ENCODE data around the gene ADAM10.

ADAM10 gene

GRCh38 chr15:58703610-58704009 lies 45.9 kb downstream of the ADAM10 start:
- DNase-seq (ENCODE audit: low spot score), result no peak
- TF ChIP-seq CTCF (IDR thresholded peaks at IDR 0.05), result no peak
- no peak overlapping the region for H3K4me3 ChIP-seq
- no peak overlapping the region for H3K27ac ChIP-seq

DNA sequence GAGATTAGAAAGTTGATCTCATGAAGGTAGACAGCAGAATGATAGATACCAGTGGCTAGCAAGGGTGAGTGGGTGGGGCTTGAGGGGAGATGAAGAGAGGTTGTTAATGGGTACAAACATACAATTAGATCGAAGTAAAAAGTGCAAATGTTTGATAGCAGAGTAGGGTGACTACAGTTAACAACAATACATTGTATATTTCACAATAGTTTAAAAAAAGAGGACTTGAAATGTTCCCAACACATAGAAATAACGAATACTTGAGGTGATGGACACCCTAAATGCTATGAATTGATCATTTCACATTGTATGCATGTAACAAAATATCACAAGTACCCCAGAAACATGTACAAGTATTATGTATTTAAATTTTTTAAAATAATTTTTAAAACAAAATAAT lies 47.3 kb downstream of the ADAM10 start:
- no peak overlapping the region for H3K27ac ChIP-seq
- no peak for DNase-seq (ENCODE audit: low spot score)
- no peak for TF ChIP-seq CTCF (IDR thresholded peaks at IDR 0.05)
- H3K4me3 ChIP-seq, result no peak overlapping the region

GRCh38 chr15:58701376-58701775 lies 48.1 kb downstream of the ADAM10 start:
- Histone ChIP-seq H3K27ac (no peak overlapping the region), H3K4me3 (no peak overlapping the region)
- no peak for TF ChIP-seq CTCF (IDR thresholded peaks at IDR 0.05)
- no peak for DNase-seq (ENCODE audit: low spot score)

- no peak for TF ChIP-seq CTCF (IDR thresholded peaks at IDR 0.05)
- Histone ChIP-seq H3K27ac (no peak overlapping the region), H3K4me3 (no peak overlapping the region)
- no peak for DNase-seq (ENCODE audit: low spot score)
Observed at GRCh38 chr15:58699769-58700168, 49.7 kb downstream of the ADAM10 start.

DNA sequence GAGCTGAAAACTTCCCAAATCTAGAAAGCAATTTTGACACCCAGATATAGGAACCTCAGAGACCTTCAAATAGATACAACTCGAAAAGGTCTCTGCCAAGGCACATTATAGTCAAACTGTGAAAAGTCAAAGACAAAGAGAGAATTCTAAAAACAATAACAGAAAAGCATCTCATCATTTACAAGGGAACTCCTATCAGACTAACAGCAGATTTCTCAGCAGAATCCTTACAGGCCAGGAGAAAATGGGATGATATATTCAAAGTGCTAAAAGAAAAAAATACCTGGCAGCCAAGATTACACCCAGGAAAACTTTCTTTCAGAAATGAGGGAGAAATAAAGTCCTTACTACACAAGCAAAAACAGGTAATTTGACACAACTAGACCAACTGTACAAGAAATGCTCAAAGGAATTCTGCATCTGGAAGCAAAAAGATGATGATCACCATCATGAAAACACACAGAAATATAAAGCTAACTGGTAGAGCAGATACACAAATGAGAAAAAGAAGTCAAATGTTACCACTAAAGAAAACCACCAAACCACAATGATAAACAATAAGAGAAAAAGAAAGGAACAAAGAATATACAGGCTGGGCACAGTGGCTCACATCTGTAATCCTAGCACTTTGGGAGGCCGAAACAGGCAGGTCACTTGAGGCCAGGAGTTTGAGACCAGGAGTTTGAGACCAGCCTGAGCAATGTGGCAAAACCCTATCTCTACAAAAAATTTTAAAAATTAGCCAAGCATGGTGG lies 50.4 kb downstream of the ADAM10 start:
- DNase-seq (ENCODE audit: low spot score), result no peak
- no peak overlapping the region for H3K27ac ChIP-seq

DNA sequence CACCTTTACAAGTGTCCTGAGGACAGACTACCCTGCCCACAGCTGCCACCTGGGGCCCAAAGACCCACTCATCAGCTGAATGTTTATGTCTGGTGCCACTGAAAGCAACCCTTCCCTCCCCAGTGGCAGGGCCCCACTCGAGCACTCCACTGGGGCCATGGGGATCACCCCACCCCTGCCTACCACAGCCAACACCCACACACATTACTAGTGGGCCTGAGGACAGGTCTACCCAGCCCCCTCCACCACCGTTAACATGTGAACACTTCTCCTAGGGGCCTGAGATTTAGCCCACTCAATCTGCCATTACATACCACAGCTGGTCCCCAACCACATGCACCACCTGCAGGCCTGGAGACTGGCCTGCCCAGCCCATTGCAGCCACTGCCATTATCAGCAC lies 52.3 kb downstream of the ADAM10 start:
- TF ChIP-seq CTCF (IDR thresholded peaks at IDR 0.05), result no peak
- no peak overlapping the region for H3K27ac ChIP-seq
- no peak for DNase-seq (ENCODE audit: low spot score)
- H3K4me3 ChIP-seq, result no peak overlapping the region

More for the DNA sequence above, 50.4 kb downstream of the ADAM10 start:
- H3K4me3 ChIP-seq, result no peak overlapping the region
- no peak for TF ChIP-seq CTCF (IDR thresholded peaks at IDR 0.05)

- Histone ChIP-seq H3K4me3 (no peak overlapping the region), H3K27ac (no peak overlapping the region)
- TF ChIP-seq CTCF (IDR thresholded peaks at IDR 0.05), result no peak
- DNase-seq (ENCODE audit: low spot score), result no peak
Observed at GRCh38 chr15:58696738-58697137, 52.8 kb downstream of the ADAM10 start.

Data from coronary artery (tissue), 2 donors.